T-helper 2 cell treated with Interferon-gamma antibody and Interleukin-4, amounts not matched to agents 5 μg/mL and 100 μg/mL, for 36 hours (primary cell): ENCODE measurements around the gene POLR3A.
"Not testable (repeated sequence)": the region's sequence is repeated elsewhere in the genome, so short reads cannot be mapped to it uniquely, and the experiment has no call there.

ENCODE experiments used
- DNase-seq: peaks from one replicate; pipeline ENCODE4 v3.0.0; 2021; ENCODE audit warnings: low spot score
- H3K27ac Mint-ChIP-seq: one replicate; pipeline ENCODE4 v1.8.0; 2021; ENCODE audit warnings: mild to moderate bottlenecking, mixed read lengths
- H3K27me3 Mint-ChIP-seq: one replicate; pipeline ENCODE4 v1.8.0; 2021; ENCODE audit warnings: low read depth, mixed read lengths
- H3K36me3 Mint-ChIP-seq: one replicate; pipeline ENCODE4 v1.8.0; 2021; ENCODE audit warnings: low read depth, mixed read lengths
- H3K4me1 Mint-ChIP-seq: one replicate; pipeline ENCODE4 v1.8.0; 2021; ENCODE audit warnings: low read depth, mixed read lengths
- H3K4me3 Mint-ChIP-seq: one replicate; pipeline ENCODE4 v1.8.0; 2022; ENCODE audit warnings: mild to moderate bottlenecking, moderate library complexity, mixed read lengths
- H3K9me3 Mint-ChIP-seq: one replicate; pipeline ENCODE4 v1.8.0; 2021; ENCODE audit warnings: mixed read lengths

The POLR3A gene

GRCh38 chr10:78029269-78030226 lies at the start of gene POLR3A:
Gene POLR3A (minus strand): TSS chr10:78029515. CDS start chr10:78029407, 108 bp downstream.
- no peaks in the 10 kb centered on the region for H3K27me3 Mint-ChIP-seq
- peaks cover 36% of the 10 kb centered on the region for H3K36me3 Mint-ChIP-seq
- H3K4me3 Mint-ChIP-seq: peak within 1 kb of the TSS; percentile 98
- peak; percentile 91 for DNase-seq
- peaks cover 22% of the 10 kb centered on the region for H3K4me1 Mint-ChIP-seq
- H3K9me3 Mint-ChIP-seq: no peaks in the 10 kb centered on the region
- H3K27ac Mint-ChIP-seq: peak within 1 kb of the TSS; percentile 89

GRCh38 chr10:78078539-78079330 lies 49.4 kb upstream of the POLR3A start:
- peaks cover 3% of the 10 kb centered on the region for H3K27me3 Mint-ChIP-seq
- no peak for DNase-seq
- no peak overlapping the region for H3K4me3 Mint-ChIP-seq
- H3K9me3 Mint-ChIP-seq: peaks cover 5% of the 10 kb centered on the region
- no peak overlapping the region for H3K27ac Mint-ChIP-seq
- H3K36me3 Mint-ChIP-seq: no peaks in the 10 kb centered on the region
- no peaks in the 10 kb centered on the region for H3K4me1 Mint-ChIP-seq

- not testable (repeated sequence) for H3K36me3 Mint-ChIP-seq, H3K9me3 Mint-ChIP-seq, H3K27ac Mint-ChIP-seq, H3K4me1 Mint-ChIP-seq, H3K4me3 Mint-ChIP-seq, H3K27me3 Mint-ChIP-seq, DNase-seq
These were observed 46.5 kb upstream of the POLR3A start for GRCh38 chr10:78075806-78076205.

- Mint-ChIP-seq H3K4me3 (no peak overlapping the region), H3K4me1 (no peaks in the 10 kb centered on the region), H3K27ac (no peak overlapping the region), H3K36me3 (no peaks in the 10 kb centered on the region), H3K27me3 (no peaks in the 10 kb centered on the region), H3K9me3 (peaks cover 5% of the 10 kb centered on the region)
- DNase-seq: no peak
These were observed 43.2 kb upstream of the POLR3A start for GRCh38 chr10:78072504-78072903.

GRCh38 chr10:78071857-78072179 lies 42.5 kb upstream of the POLR3A start:
- H3K9me3 Mint-ChIP-seq: peaks cover 5% of the 10 kb centered on the region
- no peaks in the 10 kb centered on the region for H3K4me1 Mint-ChIP-seq
- H3K36me3 Mint-ChIP-seq: no peaks in the 10 kb centered on the region
- H3K27ac Mint-ChIP-seq: no peak overlapping the region
- DNase-seq: no peak
- H3K4me3 Mint-ChIP-seq: no peak overlapping the region
- no peaks in the 10 kb centered on the region for H3K27me3 Mint-ChIP-seq

- Mint-ChIP-seq H3K4me1 (peaks cover 1% of the 10 kb centered on the region), H3K36me3 (no peaks in the 10 kb centered on the region), H3K4me3 (no peak overlapping the region), H3K27ac (no peak overlapping the region), H3K9me3 (peaks cover 5% of the 10 kb centered on the region), H3K27me3 (no peaks in the 10 kb centered on the region)
- DNase-seq: no peak
These were observed 42.0 kb upstream of the POLR3A start for GRCh38 chr10:78071140-78071856.

- DNase-seq: no peak
- peaks cover 2% of the 10 kb centered on the region for H3K4me1 Mint-ChIP-seq
- no peak overlapping the region for H3K4me3 Mint-ChIP-seq
- no peaks in the 10 kb centered on the region for H3K27me3 Mint-ChIP-seq
- H3K27ac Mint-ChIP-seq: no peak overlapping the region
- H3K9me3 Mint-ChIP-seq: peaks cover 5% of the 10 kb centered on the region
- no peaks in the 10 kb centered on the region for H3K36me3 Mint-ChIP-seq
These were observed 41.4 kb upstream of the POLR3A start for GRCh38 chr10:78070726-78071125.

GRCh38 chr10:78070064-78070463 lies 40.7 kb upstream of the POLR3A start:
- H3K27me3 Mint-ChIP-seq, H3K9me3 Mint-ChIP-seq, H3K27ac Mint-ChIP-seq, H3K4me3 Mint-ChIP-seq, H3K4me1 Mint-ChIP-seq, DNase-seq, H3K36me3 Mint-ChIP-seq: not testable (repeated sequence)

- H3K27me3 Mint-ChIP-seq: no peaks in the 10 kb centered on the region
- no peak for DNase-seq
- H3K9me3 Mint-ChIP-seq: peaks cover 2% of the 10 kb centered on the region
- no peak overlapping the region for H3K4me3 Mint-ChIP-seq
- H3K4me1 Mint-ChIP-seq: peaks cover 4% of the 10 kb centered on the region
- no peak overlapping the region for H3K27ac Mint-ChIP-seq
- H3K36me3 Mint-ChIP-seq: no peaks in the 10 kb centered on the region
These were observed 39.8 kb upstream of the POLR3A start for GRCh38 chr10:78069151-78069550.

GRCh38 chr10:78066728-78067430 lies 37.6 kb upstream of the POLR3A start:
- Mint-ChIP-seq H3K27ac (no peak overlapping the region), H3K27me3 (no peaks in the 10 kb centered on the region), H3K4me3 (no peak overlapping the region), H3K36me3 (no peaks in the 10 kb centered on the region), H3K4me1 (peaks cover 16% of the 10 kb centered on the region), H3K9me3 (no peaks in the 10 kb centered on the region)
- no peak for DNase-seq

GRCh38 chr10:78066012-78066411 lies 36.7 kb upstream of the POLR3A start:
- peaks cover 17% of the 10 kb centered on the region for H3K4me1 Mint-ChIP-seq
- H3K9me3 Mint-ChIP-seq: no peaks in the 10 kb centered on the region
- DNase-seq: no peak
- H3K27me3 Mint-ChIP-seq: no peaks in the 10 kb centered on the region
- no peaks in the 10 kb centered on the region for H3K36me3 Mint-ChIP-seq
- H3K27ac Mint-ChIP-seq: no peak overlapping the region
- H3K4me3 Mint-ChIP-seq: no peak overlapping the region

GRCh38 chr10:78065611-78066010 lies 36.3 kb upstream of the POLR3A start:
- Mint-ChIP-seq H3K36me3 (no peaks in the 10 kb centered on the region), H3K9me3 (no peaks in the 10 kb centered on the region), H3K27ac (no peak overlapping the region), H3K27me3 (no peaks in the 10 kb centered on the region), H3K4me3 (no peak overlapping the region), H3K4me1 (peaks cover 17% of the 10 kb centered on the region)
- no peak for DNase-seq

GRCh38 chr10:78064919-78065318 lies 35.6 kb upstream of the POLR3A start:
- not testable (repeated sequence) for H3K4me3 Mint-ChIP-seq, H3K9me3 Mint-ChIP-seq, H3K27ac Mint-ChIP-seq, H3K36me3 Mint-ChIP-seq, H3K27me3 Mint-ChIP-seq, DNase-seq
- H3K4me1 Mint-ChIP-seq: peaks cover 17% of the 10 kb centered on the region
